ENCODE results near the gene MLPH. TPM values are rescaled to one million over a fixed set of nuclear protein-coding genes. Genes with fewer than 3 reads are reported as not detected.

MLPH gene
- total and polyA plus RNA-seq, 9 of the 15 experiments (the other 6 are each of a cell fraction or from before 2014, with no cell fraction given), result 0.22 TPM; not detected in 8

DNA sequence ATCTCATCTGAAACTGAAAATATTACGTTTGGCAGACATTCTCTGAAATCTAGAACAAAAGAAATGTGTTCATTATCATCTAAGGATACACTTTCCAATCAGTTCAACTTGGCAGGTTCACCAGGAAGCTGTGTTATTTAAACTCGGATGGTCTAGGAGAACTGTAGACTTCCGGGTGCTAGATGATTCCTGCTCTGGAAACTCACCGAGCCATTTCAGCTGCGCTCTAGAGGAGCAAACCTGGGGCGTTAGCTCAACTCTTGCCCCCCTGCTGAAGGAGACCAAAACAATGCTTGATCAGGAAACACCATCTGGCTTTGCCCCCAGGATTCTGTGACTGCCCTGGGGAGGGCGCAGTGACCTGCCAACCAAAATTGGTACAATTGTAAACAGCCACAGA, 22.9 kb downstream of the MLPH start:
- FAIRE-seq (no peak), DNase-seq (ENCODE audit: extremely low read depth in 1 of 4, low spot score in 3 of 4) (no peak), ATAC-seq (no peak)
- Histone ChIP-seq H3K4me3 (no peak overlapping the region), H3K4me1 (replicated peaks in 1 of 2; ENCODE audit: control insufficient read depth in 2 of 2, insufficient read depth in 2 of 2, low read length in 2 of 2) (no peaks in the 10 kb centered on the region), H3K79me2 (ENCODE audit: control insufficient read depth, insufficient read depth, low read length) (no peaks in the 10 kb centered on the region), H4K20me1 (replicated peaks; ENCODE audit: control insufficient read depth, insufficient read depth, low read length) (no peaks in the 10 kb centered on the region), H2AFZ (ENCODE audit: low read depth, low read length) (no peak overlapping the region), H3K9me1 (ENCODE audit: control insufficient read depth, insufficient read depth, low read length) (no peaks in the 10 kb centered on the region), H3K9me3 (replicated peaks; ENCODE audit: control insufficient read depth, insufficient read depth, low read depth, low read length) (no peaks in the 10 kb centered on the region), H3K4me2 (ENCODE audit: insufficient read depth, low read length) (no peak overlapping the region), H3K9ac (ENCODE audit: insufficient read depth in 1 of 2, low read depth in 2 of 2, low read length in 2 of 2) (no peak overlapping the region), H3K36me3 (ENCODE audit: control insufficient read depth, insufficient read depth, low read length) (no peaks in the 10 kb centered on the region), H3K27me3 (ENCODE audit: control insufficient read depth in 2 of 2, insufficient read depth in 2 of 2, low read length in 2 of 2) (peaks cover 3 to 40% of the 10 kb centered on the region in 2 experiments; a peak in 3 of 5 replicates), H3K27ac (ENCODE audit: extremely low read depth, low read depth, low read length) (no peak overlapping the region)
- ChIA-PET POLR2A (interaction anchor here (0.6 kb wide), 1 partner anchor 96 kb away, joined by 4 read pairs; no protein-coding TSS in a partner anchor), CTCF (ENCODE audit: low intra/inter-chr PET ratio) (no interaction called here)
- no TSS peak for BruUV-seq (replicated peaks)
- intact Hi-C loops (cut with micrococcal nuclease) (no loop called here), in situ Hi-C loops (cut with MboI) (loop anchor here (5.0 kb wide), 1 partner anchor 62 kb away; no protein-coding TSS in a partner anchor)
- WGBS (ENCODE audit: insufficient coverage, low coverage, missing lambda C conversion rate), result 0% methylated on average over 4 of the region's 7 CpGs
- TF ChIP-seq, protein P1, sequence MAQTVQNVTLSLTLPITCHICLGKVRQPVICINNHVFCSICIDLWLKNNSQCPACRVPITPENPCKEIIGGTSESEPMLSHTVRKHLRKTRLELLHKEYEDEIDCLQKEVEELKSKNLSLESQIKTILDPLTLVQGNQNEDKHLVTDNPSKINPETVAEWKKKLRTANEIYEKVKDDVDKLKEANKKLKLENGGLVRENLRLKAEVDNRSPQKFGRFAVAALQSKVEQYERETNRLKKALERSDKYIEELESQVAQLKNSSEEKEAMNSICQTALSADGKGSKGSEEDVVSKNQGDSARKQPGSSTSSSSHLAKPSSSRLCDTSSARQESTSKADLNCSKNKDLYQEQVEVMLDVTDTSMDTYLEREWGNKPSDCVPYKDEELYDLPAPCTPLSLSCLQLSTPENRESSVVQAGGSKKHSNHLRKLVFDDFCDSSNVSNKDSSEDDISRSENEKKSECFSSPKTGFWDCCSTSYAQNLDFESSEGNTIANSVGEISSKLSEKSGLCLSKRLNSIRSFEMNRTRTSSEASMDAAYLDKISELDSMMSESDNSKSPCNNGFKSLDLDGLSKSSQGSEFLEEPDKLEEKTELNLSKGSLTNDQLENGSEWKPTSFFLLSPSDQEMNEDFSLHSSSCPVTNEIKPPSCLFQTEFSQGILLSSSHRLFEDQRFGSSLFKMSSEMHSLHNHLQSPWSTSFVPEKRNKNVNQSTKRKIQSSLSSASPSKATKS (CRISPR knock-in tag; IDR thresholded peaks at IDR 0.05), result no peak
- TF ChIP-seq CCAR2 (IDR thresholded peaks at IDR 0.05; ENCODE audit: low read depth, low read length) (no peak), MTA2 (IDR thresholded peaks at IDR 0.05; ENCODE audit: low read depth) (no peak)

All from K562 (cell line).